Measurements from ENCODE around the gene MEMO1. TPM values are rescaled to one million over a fixed set of nuclear protein-coding genes. Genes with fewer than 3 reads are reported as not detected.

Gene MEMO1
- total RNA-seq, 1 donor from 2014 or later = 52.7 TPM

DNA sequence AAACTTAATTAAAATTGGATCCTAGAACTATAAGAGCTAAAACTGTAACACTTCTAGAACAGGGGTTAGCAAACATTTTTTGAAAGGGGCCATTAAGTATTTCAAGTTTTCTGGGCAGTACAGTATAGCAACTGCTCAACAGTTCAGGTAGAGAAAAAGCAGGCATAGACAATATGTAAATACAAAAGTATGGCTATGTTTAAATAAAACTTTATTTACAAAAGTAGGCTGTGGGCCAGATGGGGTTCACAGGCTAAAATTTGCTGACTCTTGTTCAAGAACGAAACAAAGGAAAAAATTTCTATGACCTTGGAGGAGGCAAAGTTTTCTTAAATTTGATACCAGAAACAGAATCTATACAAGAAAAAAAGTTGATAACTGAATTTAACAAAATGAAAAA is 114.5 kb downstream of the MEMO1 start:
- Mint-ChIP-seq H3K4me1 (peaks cover 3% of the 10 kb centered on the region), H3K36me3 (peaks cover 62% of the 10 kb centered on the region), H3K27me3 (ENCODE audit: low read depth) (no peaks in the 10 kb centered on the region), H3K9me3 (peaks cover 40% of the 10 kb centered on the region), H3K27ac (no peak overlapping the region), H3K4me3 (no peak overlapping the region)
- TF ChIP-seq, protein P1, sequence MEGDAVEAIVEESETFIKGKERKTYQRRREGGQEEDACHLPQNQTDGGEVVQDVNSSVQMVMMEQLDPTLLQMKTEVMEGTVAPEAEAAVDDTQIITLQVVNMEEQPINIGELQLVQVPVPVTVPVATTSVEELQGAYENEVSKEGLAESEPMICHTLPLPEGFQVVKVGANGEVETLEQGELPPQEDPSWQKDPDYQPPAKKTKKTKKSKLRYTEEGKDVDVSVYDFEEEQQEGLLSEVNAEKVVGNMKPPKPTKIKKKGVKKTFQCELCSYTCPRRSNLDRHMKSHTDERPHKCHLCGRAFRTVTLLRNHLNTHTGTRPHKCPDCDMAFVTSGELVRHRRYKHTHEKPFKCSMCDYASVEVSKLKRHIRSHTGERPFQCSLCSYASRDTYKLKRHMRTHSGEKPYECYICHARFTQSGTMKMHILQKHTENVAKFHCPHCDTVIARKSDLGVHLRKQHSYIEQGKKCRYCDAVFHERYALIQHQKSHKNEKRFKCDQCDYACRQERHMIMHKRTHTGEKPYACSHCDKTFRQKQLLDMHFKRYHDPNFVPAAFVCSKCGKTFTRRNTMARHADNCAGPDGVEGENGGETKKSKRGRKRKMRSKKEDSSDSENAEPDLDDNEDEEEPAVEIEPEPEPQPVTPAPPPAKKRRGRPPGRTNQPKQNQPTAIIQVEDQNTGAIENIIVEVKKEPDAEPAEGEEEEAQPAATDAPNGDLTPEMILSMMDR (IDR thresholded peaks at IDR 0.05; ENCODE audit: unreplicated experiment) = no peak
- DNase-seq (ENCODE audit: low spot score in 2 of 2, unreplicated experiment in 2 of 2) = no peak

DNA sequence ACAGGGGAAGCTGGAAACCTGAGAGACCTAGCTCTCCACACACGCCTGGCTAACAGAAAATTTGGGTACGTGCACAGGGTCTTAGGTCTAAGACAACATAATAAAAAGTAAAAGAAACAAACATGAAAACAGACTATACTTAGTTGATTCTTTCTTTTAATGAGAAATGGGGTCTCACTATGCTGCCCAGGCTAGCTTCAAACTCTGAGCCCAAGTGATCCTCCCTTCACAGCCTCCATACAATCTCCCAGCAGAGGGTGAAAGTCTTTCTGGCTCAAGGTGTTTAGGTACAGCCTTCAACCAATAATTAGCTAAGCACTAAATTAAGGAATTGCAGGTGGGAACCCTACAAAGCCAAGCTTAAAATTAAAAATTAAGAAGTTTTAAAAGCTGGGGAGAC is 116.2 kb downstream of the MEMO1 start:
- peaks cover 37% of the 10 kb centered on the region for H3K9me3 Mint-ChIP-seq
- TF ChIP-seq, protein P1 (IDR thresholded peaks at IDR 0.05; ENCODE audit: unreplicated experiment) = no peak
- no peak overlapping the region for H3K4me3 Mint-ChIP-seq
- peak overlapping the region; percentile 2 for H3K27ac Mint-ChIP-seq
- no peak for DNase-seq (ENCODE audit: low spot score in 2 of 2, unreplicated experiment in 2 of 2)
- H3K27me3 Mint-ChIP-seq (ENCODE audit: low read depth) = no peaks in the 10 kb centered on the region
- peaks cover 50% of the 10 kb centered on the region for H3K36me3 Mint-ChIP-seq
- H3K4me1 Mint-ChIP-seq = peaks cover 3% of the 10 kb centered on the region

DNA sequence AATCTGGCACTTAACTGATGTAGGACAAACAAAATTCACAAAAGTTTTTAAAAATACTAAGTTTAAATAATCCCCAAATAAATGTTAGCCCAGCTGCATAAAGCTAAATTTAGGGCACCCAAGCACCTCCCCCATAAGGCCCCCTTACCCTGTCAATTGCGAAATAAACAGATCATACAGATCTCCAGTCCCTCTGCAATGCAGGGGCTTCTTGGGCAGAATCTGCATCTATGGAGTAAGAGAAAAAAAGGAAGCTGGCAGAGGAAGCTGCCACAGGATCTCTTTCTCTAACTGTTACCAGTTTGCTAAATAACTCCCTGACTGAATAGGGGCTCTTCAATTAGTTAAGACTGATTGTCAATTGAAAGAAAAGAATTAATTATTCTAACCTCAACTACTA is 117.7 kb downstream of the MEMO1 start:
- H3K36me3 Mint-ChIP-seq = peaks cover 35% of the 10 kb centered on the region
- H3K4me1 Mint-ChIP-seq = peaks cover 3% of the 10 kb centered on the region

DNA sequence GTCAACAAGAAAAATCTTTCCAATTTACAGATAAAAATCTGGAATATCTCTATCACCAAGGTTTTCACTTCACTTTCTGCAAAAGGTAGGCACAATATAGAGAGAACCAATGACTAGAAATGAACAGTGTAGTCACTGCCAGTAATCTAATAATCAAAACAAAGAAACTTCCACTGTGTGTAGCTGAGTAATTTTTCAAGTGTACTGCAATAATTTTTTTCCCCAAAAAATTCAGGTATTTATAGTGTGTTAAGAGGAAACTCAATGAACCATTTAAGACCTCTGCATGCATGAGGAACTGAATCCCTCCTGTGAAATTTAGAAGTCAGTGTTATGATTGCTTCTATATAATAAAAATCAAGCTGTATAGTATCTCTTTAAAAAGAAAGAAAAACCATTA is 121.8 kb downstream of the MEMO1 start:
- TF ChIP-seq, protein P1 (IDR thresholded peaks at IDR 0.05; ENCODE audit: unreplicated experiment) = no peak
- H3K4me3 Mint-ChIP-seq = no peak overlapping the region
- no peaks in the 10 kb centered on the region for H3K9me3 Mint-ChIP-seq
- H3K27me3 Mint-ChIP-seq (ENCODE audit: low read depth) = no peaks in the 10 kb centered on the region
- H3K27ac Mint-ChIP-seq = peak overlapping the region; percentile 11
- no peak for DNase-seq (ENCODE audit: low spot score in 2 of 2, unreplicated experiment in 2 of 2)
- peaks cover 3% of the 10 kb centered on the region for H3K4me1 Mint-ChIP-seq
- peaks cover 6% of the 10 kb centered on the region for H3K36me3 Mint-ChIP-seq

More for the DNA sequence above, 117.7 kb downstream of the MEMO1 start:
- DNase-seq (ENCODE audit: low spot score in 2 of 2, unreplicated experiment in 2 of 2) = no peak
- H3K4me3 Mint-ChIP-seq = no peak overlapping the region
- peaks cover 23% of the 10 kb centered on the region for H3K9me3 Mint-ChIP-seq
- no peak overlapping the region for H3K27ac Mint-ChIP-seq
- TF ChIP-seq, protein P1 (IDR thresholded peaks at IDR 0.05; ENCODE audit: unreplicated experiment) = no peak
- H3K27me3 Mint-ChIP-seq (ENCODE audit: low read depth) = no peaks in the 10 kb centered on the region

DNA sequence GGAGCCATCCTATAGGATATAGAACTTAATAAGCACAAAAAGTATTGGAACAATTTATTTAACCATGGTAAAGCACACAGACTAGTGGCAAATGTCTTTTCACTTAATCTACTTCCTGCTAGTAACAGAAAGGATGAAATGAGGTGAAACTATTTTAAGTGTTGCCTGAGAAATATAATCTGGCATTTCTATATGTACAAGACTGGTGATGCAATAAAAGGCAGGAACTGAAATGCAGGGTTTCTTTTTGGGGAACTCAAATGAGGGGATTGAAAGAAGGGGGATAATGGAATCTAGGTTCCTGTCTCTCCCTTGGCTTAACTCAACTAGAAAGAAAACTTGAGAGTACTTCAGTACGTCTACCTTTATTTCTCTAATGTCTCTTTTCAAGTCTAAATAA is 122.3 kb downstream of the MEMO1 start:
- Mint-ChIP-seq H3K27ac (no peak overlapping the region), H3K4me1 (no peaks in the 10 kb centered on the region)

More for the DNA sequence above, 122.3 kb downstream of the MEMO1 start:
- TF ChIP-seq, protein P1 (IDR thresholded peaks at IDR 0.05; ENCODE audit: unreplicated experiment) = no peak
- DNase-seq (ENCODE audit: low spot score in 2 of 2, unreplicated experiment in 2 of 2) = no peak
- H3K9me3 Mint-ChIP-seq = no peaks in the 10 kb centered on the region
- no peaks in the 10 kb centered on the region for H3K27me3 Mint-ChIP-seq (ENCODE audit: low read depth)
- H3K4me3 Mint-ChIP-seq = no peak overlapping the region
- peaks cover 6% of the 10 kb centered on the region for H3K36me3 Mint-ChIP-seq
